Nephron (organoid): ENCODE results near the gene ZER1.

Experiments used
- H3K27ac Mint-ChIP-seq, 3 experiments: 2 replicates each; pipeline ENCODE4 v1.8.0; 2020; ENCODE audit warnings: mixed read lengths in 3 of 3, mild to moderate bottlenecking in 2 of 3, moderate library complexity in 1 of 3
- H3K27me3 Mint-ChIP-seq: 2 replicates; pipeline ENCODE4 v1.8.0; 2021; ENCODE audit warnings: low read depth, mild to moderate bottlenecking, moderate library complexity, mixed read lengths
- H3K36me3 Mint-ChIP-seq: 2 replicates; pipeline ENCODE4 v1.8.0; 2020; ENCODE audit warnings: low read depth, mixed read lengths
- H3K4me1 Mint-ChIP-seq: 2 replicates; pipeline ENCODE4 v1.8.0; 2020; ENCODE audit warnings: mixed read lengths
- H3K4me3 Mint-ChIP-seq, 3 experiments: 2 replicates each; pipeline ENCODE4 v1.8.0; 2020; ENCODE audit warnings: mild to moderate bottlenecking in 3 of 3, mixed read lengths in 3 of 3, moderate library complexity in 2 of 3
- H3K9me3 Mint-ChIP-seq: 2 replicates; pipeline ENCODE4 v1.8.0; 2020; ENCODE audit warnings: mixed read lengths
- TF ChIP-seq, protein P1 (sequence below), 3 experiments: fragments of 200-600 bp; sonication (generic); IDR thresholded peaks; one replicate each; pipeline ENCODE4 v1.5.0; 2021; ENCODE audit warnings: antibody characterized with exemption in 3 of 3; ENCODE audit not compliant: unreplicated experiment in 3 of 3

The ZER1 gene

DNA sequence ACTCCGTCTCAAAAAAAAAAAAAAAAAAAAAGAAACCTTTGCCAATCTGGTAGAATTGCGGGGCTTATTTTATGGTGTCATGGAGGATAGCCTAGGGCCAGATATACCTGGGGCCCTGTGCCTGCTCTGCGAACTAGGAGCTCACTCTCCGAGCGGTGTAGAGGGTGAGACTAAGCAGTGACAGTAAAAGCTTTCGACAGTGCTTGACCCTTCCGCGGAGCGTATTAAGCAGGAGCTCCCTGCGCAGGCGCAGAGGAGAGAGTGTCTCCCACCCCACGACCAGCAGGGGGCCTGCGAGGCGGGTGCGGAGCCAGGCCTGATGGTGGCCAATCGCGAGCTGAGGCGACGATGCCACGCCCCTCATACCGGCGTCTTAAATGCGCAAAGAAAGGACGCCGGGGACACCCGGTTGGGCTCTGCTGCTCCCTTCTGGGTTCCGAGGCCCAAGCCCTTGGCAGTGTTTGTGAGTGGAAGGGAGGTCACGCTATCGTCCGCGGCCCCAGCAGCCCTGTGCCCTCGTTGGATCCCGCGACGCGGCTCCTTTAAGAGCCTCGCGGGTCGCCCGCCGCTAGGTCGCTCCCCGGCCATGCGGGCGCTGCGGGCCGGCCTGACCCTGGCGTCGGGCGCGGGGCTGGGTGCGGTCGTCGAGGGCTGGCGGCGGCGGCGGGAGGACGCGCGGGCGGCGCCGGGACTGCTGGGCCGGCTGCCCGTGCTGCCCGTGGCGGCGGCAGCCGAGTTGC lies 46.5 kb upstream of the ZER1 start, which contains the start of gene ENDOG:
Gene ENDOG (plus strand): TSS at position 402 of the 740 bp plus-strand sequence. CDS start 185 bp downstream, at position 587.
- Mint-ChIP-seq H3K4me3 (peak within 1 kb of the TSS; percentile 82 to 91 (median 89)), H3K4me1 (peaks cover 7% of the 10 kb centered on the region), H3K36me3 (peaks cover 8% of the 10 kb centered on the region), H3K27me3 (peaks cover 3% of the 10 kb centered on the region), H3K9me3 (no peaks in the 10 kb centered on the region), H3K27ac (peak within 1 kb of the TSS; percentile 60 to 94 (median 84))
- TF ChIP-seq, protein P1, sequence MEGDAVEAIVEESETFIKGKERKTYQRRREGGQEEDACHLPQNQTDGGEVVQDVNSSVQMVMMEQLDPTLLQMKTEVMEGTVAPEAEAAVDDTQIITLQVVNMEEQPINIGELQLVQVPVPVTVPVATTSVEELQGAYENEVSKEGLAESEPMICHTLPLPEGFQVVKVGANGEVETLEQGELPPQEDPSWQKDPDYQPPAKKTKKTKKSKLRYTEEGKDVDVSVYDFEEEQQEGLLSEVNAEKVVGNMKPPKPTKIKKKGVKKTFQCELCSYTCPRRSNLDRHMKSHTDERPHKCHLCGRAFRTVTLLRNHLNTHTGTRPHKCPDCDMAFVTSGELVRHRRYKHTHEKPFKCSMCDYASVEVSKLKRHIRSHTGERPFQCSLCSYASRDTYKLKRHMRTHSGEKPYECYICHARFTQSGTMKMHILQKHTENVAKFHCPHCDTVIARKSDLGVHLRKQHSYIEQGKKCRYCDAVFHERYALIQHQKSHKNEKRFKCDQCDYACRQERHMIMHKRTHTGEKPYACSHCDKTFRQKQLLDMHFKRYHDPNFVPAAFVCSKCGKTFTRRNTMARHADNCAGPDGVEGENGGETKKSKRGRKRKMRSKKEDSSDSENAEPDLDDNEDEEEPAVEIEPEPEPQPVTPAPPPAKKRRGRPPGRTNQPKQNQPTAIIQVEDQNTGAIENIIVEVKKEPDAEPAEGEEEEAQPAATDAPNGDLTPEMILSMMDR (IDR thresholded peaks at IDR 0.05; ENCODE audit: unreplicated experiment in 3 of 3), result peak; percentile 97

DNA sequence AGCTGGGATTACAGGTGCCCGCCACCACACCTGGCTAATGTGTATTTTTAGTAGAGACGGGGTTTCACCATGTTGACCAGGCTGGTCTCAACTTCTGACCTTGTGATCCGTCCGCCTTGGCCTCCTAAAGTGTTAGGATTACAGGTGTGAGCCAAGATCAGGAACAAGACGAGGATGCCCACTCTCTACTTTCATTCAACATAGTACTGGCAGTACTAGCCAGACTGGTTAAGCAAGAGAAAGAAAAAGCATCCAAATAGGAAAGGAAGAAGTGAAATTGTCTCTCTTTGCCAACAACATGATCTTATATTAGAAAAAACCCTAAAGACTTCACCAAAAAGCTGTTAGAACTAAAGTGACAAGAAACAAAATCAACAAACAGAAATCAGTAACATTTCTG lies 39.1 kb upstream of the ZER1 start:
- peaks cover 3% of the 10 kb centered on the region for H3K27me3 Mint-ChIP-seq
- no peaks in the 10 kb centered on the region for H3K4me1 Mint-ChIP-seq
- no peak overlapping the region for H3K4me3 Mint-ChIP-seq
- peaks cover 16% of the 10 kb centered on the region for H3K36me3 Mint-ChIP-seq
- no peaks in the 10 kb centered on the region for H3K9me3 Mint-ChIP-seq
- H3K27ac Mint-ChIP-seq, result no peak overlapping the region
- TF ChIP-seq, protein P1 (IDR thresholded peaks at IDR 0.05; ENCODE audit: unreplicated experiment in 3 of 3), result no peak

DNA sequence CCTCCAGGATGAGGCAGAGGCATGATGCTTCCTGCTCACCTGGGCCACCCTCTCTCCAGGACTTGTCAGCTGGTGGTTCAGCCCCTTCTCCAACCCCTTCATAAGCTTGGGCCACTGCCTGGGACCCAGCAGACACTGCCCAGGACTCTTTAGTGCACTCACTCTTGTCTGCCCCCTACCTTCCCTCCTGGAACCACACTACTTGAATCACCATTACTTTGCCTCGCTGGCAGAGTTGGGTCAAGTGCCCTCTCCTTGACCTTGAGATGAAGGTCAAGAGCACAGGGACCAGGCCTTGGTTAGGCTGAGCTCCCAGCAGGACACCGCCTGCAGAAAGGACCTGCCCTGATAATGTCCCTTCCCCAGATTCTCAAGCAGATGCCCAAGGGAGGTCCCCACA lies 38.1 kb upstream of the ZER1 start:
- Mint-ChIP-seq H3K4me3 (no peak overlapping the region), H3K9me3 (no peaks in the 10 kb centered on the region), H3K4me1 (no peaks in the 10 kb centered on the region), H3K27ac (no peak overlapping the region), H3K36me3 (peaks cover 19% of the 10 kb centered on the region), H3K27me3 (no peaks in the 10 kb centered on the region)
- TF ChIP-seq, protein P1 (IDR thresholded peaks at IDR 0.05; ENCODE audit: unreplicated experiment in 3 of 3), result no peak

DNA sequence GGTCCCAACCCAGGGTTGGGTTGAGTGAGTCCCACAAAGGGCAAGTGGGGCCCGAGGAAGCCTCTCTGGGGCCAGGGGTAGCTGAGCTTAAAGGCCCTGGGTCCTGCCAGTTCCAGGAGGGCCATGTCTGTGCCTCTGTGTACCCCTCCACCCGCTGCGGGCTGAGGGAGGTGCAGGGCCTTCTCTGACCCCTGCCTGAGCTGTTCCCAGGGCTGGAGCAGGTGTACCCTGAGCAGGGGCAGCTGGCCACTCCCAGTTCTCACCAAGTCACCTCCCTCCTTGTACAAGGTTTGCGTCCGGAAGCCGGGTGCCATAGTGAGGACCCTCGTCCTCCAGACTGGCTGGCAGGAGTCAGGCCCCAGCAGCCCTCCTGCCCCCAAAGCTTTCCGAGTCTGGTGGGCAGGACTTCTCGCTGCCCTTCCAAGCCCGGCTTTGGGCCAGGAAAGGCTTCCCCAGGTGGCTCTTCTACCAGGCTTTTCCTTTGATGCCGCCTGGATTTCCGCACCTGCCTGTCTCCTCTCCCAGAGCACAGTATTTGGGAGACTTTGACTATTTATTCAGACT lies 37.4 kb upstream of the ZER1 start:
- Mint-ChIP-seq H3K36me3 (peaks cover 19% of the 10 kb centered on the region), H3K27me3 (no peaks in the 10 kb centered on the region), H3K27ac (no peak overlapping the region), H3K4me3 (no peak overlapping the region), H3K9me3 (no peaks in the 10 kb centered on the region), H3K4me1 (no peaks in the 10 kb centered on the region)
- TF ChIP-seq, protein P1 (IDR thresholded peaks at IDR 0.05; ENCODE audit: unreplicated experiment in 3 of 3), result no peak

DNA sequence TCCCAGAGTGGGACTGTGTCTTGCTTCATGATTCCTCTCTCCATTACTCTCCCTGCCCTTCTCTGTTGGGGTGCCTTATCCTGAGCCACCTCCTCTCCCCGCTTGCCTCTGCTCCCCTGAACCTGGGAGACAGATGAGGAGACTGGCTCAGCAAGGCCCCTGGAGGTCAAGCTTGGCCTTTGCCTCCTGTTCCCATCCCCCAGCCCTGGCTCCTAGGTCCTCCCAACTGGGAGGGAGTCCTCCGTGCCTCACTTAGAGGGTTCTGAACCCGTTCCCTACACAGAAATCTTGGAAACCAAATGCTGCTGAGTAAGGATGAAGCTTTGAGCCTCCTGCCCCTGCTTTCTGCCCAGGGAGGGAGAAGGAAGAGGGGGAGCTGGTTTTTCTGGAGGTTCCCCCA lies 36.8 kb upstream of the ZER1 start:
- Mint-ChIP-seq H3K9me3 (no peaks in the 10 kb centered on the region), H3K4me1 (no peaks in the 10 kb centered on the region), H3K4me3 (no peak overlapping the region), H3K36me3 (peaks cover 25% of the 10 kb centered on the region), H3K27me3 (no peaks in the 10 kb centered on the region), H3K27ac (no peak overlapping the region)
- TF ChIP-seq, protein P1 (IDR thresholded peaks at IDR 0.05; ENCODE audit: unreplicated experiment in 3 of 3), result no peak

DNA sequence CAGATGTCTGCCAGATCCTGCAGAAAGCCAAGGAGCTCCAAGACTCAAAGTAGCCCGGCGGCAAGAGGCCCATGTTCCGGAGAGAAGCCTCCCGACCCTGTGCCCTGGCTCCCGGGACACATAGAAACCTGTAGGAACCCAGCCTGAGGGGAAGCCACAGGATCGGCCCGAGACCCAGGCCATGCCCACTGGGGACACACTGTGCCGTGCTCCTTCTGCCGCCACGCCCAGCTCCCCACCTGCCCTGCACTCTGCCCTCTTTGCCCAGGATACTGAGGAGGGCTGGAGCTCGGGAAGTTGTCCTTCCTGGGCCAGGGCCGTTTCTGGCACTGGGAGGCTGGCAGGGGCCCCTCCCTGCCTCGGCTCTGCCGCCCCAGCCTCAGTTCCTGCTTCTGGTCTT lies 36.1 kb upstream of the ZER1 start:
- Mint-ChIP-seq H3K4me3 (no peak overlapping the region), H3K36me3 (peaks cover 32% of the 10 kb centered on the region), H3K27ac (no peak overlapping the region), H3K9me3 (no peaks in the 10 kb centered on the region), H3K27me3 (no peaks in the 10 kb centered on the region), H3K4me1 (no peaks in the 10 kb centered on the region)
- TF ChIP-seq, protein P1 (IDR thresholded peaks at IDR 0.05; ENCODE audit: unreplicated experiment in 3 of 3), result no peak
